ENCODE results near the gene TSPAN12.

The TSPAN12 gene

GRCh38 chr7:120842121-120842621 is 15.8 kb downstream of the TSPAN12 start:
- DNase-seq (ENCODE audit: low spot score) = no peak

- DNase-seq (ENCODE audit: low spot score) = no peak
Measured at GRCh38 chr7:120841608-120842007, 16.3 kb downstream of the TSPAN12 start.

GRCh38 chr7:120838281-120838682 is 19.7 kb downstream of the TSPAN12 start:
- no peak for DNase-seq (ENCODE audit: low spot score)

GRCh38 chr7:120837599-120837998 is 20.3 kb downstream of the TSPAN12 start:
- no peak for DNase-seq (ENCODE audit: low spot score)

- no peak for DNase-seq (ENCODE audit: low spot score)
Measured at GRCh38 chr7:120836556-120837115, 21.3 kb downstream of the TSPAN12 start.

GRCh38 chr7:120834726-120835125 is 23.2 kb downstream of the TSPAN12 start:
- no peak for DNase-seq (ENCODE audit: low spot score)

GRCh38 chr7:120833546-120833945 is 24.4 kb downstream of the TSPAN12 start:
- no peak for DNase-seq (ENCODE audit: low spot score)

- no peak for DNase-seq (ENCODE audit: low spot score)
Measured at GRCh38 chr7:120832803-120833202, 25.1 kb downstream of the TSPAN12 start.

- DNase-seq (ENCODE audit: low spot score) = no peak
Measured at GRCh38 chr7:120831260-120831659, 26.7 kb downstream of the TSPAN12 start.

- DNase-seq (ENCODE audit: low spot score) = no peak
Measured at GRCh38 chr7:120829487-120829886, 28.5 kb downstream of the TSPAN12 start.

- DNase-seq (ENCODE audit: low spot score) = no peak
Measured at GRCh38 chr7:120828528-120828927, 29.4 kb downstream of the TSPAN12 start.

- DNase-seq (ENCODE audit: low spot score) = no peak
Measured at GRCh38 chr7:120827371-120828118, 30.4 kb downstream of the TSPAN12 start.

GRCh38 chr7:120825576-120825975 is 32.4 kb downstream of the TSPAN12 start:
- no peak for DNase-seq (ENCODE audit: low spot score)

- DNase-seq (ENCODE audit: low spot score) = no peak
Measured at GRCh38 chr7:120825152-120825551, 32.8 kb downstream of the TSPAN12 start.

- no peak for DNase-seq (ENCODE audit: low spot score)
Measured at GRCh38 chr7:120819861-120820260, 38.1 kb downstream of the TSPAN12 start.

GRCh38 chr7:120817851-120818250 is 40.1 kb downstream of the TSPAN12 start:
- DNase-seq (ENCODE audit: low spot score) = no peak

- no peak for DNase-seq (ENCODE audit: low spot score)
Measured at GRCh38 chr7:120814253-120814939, 43.5 kb downstream of the TSPAN12 start.

GRCh38 chr7:120813546-120814252 is 44.2 kb downstream of the TSPAN12 start:
- DNase-seq (ENCODE audit: low spot score) = no peak

GRCh38 chr7:120813089-120813488 is 44.9 kb downstream of the TSPAN12 start:
- DNase-seq (ENCODE audit: low spot score) = no peak

GRCh38 chr7:120809260-120809659 is 48.7 kb downstream of the TSPAN12 start:
- DNase-seq (ENCODE audit: low spot score) = no peak

- DNase-seq (ENCODE audit: low spot score) = no peak
Measured at GRCh38 chr7:120807390-120807789, 50.6 kb downstream of the TSPAN12 start.

- no peak for DNase-seq (ENCODE audit: low spot score)
Measured at GRCh38 chr7:120806669-120807068, 51.3 kb downstream of the TSPAN12 start.

Measured in Ammon's horn (tissue), 1 donor.